H1 (cell line): ENCODE measurements around the gene SLC24A3. TPM values are rescaled to one million over a fixed set of nuclear protein-coding genes. Genes with fewer than 3 reads are reported as not detected.

Source experiments
- ASH2L ChIP-seq: fragments of 200-600, 300-600 bp; sonication (generic); IDR thresholded peaks from one replicate; pipeline ENCODE4 v1.7.1; 2017; ENCODE audit warnings: low read length
- polyA plus RNA-seq, 7 experiments: library from polyadenylated mRNA; depleted of rRNA in 3 of 7; stranded (reverse) in 5 of 7; unstranded in 2 of 7; fragments of >200 nt in 5 of 7; fragments of 200-250 nt in 2 of 7; gene quantifications; 1 replicate in 5 of 7; 2 replicates in 1 of 7; 4 replicates in 1 of 7; pipeline versions ENCODE4 v1.2.1 to v1.2.3, GENCODE V29; 2011 to 2013; ENCODE audit warnings: missing spikeins in 2 of 7, mixed read lengths in 2 of 7
- total RNA-seq: library from RNA; stranded (reverse); fragmentation: NEBNext Ultra II Directional; extraction: Animal tissue kit (Norgen Biotek cat#: 25700); gene quantifications from 2 replicates; pipeline ENCODE4 v1.2.1, GENCODE V29; 2021
- TF ChIP-seq, protein P1 (sequence below): fragments of 300-600 bp; sonication (generic); IDR thresholded peaks from 2 replicates; pipeline ENCODE4 v1.7.1; 2012; ENCODE audit warnings: low read length, moderate library complexity, mild to moderate bottlenecking, inconsistent platforms; ENCODE audit not compliant: insufficient replicate concordance
- TF ChIP-seq, protein P2 (sequence below): IDR thresholded peaks from 2 replicates; pipeline ENCODE4 v1.6.1; 2011; ENCODE audit warnings: low read length, improper control_type of control experiment

The SLC24A3 gene
- total and polyA plus RNA-seq, 2 of the 8 experiments (the other 6 are each of a cell fraction or from before 2014, with no cell fraction given) = 4.5 to 6.3 TPM

DNA sequence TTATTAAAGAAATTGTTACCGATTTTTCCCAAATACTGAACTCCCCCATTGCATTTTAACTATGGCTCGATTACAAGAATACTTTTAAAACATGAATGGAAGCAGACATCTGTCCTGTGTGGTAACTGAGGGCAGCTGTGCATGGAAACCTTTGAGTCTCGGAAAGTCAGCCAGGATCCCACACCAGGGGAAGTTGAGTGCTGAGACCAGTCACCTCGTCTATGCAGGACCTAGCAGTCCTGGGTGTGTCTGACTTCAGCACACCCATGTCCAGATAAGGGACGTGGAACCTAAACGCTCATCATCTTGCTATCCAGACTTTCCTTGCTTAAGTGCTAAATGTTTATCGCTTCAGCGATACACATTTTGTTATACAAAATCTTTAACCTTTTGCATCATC, 551.8 kb downstream of the SLC24A3 start (continued):
- TF ChIP-seq, protein P1, sequence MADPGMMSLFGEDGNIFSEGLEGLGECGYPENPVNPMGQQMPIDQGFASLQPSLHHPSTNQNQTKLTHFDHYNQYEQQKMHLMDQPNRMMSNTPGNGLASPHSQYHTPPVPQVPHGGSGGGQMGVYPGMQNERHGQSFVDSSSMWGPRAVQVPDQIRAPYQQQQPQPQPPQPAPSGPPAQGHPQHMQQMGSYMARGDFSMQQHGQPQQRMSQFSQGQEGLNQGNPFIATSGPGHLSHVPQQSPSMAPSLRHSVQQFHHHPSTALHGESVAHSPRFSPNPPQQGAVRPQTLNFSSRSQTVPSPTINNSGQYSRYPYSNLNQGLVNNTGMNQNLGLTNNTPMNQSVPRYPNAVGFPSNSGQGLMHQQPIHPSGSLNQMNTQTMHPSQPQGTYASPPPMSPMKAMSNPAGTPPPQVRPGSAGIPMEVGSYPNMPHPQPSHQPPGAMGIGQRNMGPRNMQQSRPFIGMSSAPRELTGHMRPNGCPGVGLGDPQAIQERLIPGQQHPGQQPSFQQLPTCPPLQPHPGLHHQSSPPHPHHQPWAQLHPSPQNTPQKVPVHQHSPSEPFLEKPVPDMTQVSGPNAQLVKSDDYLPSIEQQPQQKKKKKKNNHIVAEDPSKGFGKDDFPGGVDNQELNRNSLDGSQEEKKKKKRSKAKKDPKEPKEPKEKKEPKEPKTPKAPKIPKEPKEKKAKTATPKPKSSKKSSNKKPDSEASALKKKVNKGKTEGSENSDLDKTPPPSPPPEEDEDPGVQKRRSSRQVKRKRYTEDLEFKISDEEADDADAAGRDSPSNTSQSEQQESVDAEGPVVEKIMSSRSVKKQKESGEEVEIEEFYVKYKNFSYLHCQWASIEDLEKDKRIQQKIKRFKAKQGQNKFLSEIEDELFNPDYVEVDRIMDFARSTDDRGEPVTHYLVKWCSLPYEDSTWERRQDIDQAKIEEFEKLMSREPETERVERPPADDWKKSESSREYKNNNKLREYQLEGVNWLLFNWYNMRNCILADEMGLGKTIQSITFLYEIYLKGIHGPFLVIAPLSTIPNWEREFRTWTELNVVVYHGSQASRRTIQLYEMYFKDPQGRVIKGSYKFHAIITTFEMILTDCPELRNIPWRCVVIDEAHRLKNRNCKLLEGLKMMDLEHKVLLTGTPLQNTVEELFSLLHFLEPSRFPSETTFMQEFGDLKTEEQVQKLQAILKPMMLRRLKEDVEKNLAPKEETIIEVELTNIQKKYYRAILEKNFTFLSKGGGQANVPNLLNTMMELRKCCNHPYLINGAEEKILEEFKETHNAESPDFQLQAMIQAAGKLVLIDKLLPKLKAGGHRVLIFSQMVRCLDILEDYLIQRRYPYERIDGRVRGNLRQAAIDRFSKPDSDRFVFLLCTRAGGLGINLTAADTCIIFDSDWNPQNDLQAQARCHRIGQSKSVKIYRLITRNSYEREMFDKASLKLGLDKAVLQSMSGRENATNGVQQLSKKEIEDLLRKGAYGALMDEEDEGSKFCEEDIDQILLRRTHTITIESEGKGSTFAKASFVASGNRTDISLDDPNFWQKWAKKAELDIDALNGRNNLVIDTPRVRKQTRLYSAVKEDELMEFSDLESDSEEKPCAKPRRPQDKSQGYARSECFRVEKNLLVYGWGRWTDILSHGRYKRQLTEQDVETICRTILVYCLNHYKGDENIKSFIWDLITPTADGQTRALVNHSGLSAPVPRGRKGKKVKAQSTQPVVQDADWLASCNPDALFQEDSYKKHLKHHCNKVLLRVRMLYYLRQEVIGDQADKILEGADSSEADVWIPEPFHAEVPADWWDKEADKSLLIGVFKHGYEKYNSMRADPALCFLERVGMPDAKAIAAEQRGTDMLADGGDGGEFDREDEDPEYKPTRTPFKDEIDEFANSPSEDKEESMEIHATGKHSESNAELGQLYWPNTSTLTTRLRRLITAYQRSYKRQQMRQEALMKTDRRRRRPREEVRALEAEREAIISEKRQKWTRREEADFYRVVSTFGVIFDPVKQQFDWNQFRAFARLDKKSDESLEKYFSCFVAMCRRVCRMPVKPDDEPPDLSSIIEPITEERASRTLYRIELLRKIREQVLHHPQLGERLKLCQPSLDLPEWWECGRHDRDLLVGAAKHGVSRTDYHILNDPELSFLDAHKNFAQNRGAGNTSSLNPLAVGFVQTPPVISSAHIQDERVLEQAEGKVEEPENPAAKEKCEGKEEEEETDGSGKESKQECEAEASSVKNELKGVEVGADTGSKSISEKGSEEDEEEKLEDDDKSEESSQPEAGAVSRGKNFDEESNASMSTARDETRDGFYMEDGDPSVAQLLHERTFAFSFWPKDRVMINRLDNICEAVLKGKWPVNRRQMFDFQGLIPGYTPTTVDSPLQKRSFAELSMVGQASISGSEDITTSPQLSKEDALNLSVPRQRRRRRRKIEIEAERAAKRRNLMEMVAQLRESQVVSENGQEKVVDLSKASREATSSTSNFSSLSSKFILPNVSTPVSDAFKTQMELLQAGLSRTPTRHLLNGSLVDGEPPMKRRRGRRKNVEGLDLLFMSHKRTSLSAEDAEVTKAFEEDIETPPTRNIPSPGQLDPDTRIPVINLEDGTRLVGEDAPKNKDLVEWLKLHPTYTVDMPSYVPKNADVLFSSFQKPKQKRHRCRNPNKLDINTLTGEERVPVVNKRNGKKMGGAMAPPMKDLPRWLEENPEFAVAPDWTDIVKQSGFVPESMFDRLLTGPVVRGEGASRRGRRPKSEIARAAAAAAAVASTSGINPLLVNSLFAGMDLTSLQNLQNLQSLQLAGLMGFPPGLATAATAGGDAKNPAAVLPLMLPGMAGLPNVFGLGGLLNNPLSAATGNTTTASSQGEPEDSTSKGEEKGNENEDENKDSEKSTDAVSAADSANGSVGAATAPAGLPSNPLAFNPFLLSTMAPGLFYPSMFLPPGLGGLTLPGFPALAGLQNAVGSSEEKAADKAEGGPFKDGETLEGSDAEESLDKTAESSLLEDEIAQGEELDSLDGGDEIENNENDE = no peak
- TF ChIP-seq, protein P2, sequence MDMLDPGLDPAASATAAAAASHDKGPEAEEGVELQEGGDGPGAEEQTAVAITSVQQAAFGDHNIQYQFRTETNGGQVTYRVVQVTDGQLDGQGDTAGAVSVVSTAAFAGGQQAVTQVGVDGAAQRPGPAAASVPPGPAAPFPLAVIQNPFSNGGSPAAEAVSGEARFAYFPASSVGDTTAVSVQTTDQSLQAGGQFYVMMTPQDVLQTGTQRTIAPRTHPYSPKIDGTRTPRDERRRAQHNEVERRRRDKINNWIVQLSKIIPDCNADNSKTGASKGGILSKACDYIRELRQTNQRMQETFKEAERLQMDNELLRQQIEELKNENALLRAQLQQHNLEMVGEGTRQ = no peak
- no peak for TF ChIP-seq ASH2L
